ENCODE measurements around the gene KCNE3. TPM values are rescaled to one million over a fixed set of nuclear protein-coding genes. Genes with fewer than 3 reads are reported as not detected.

The KCNE3 gene
- total and polyA plus RNA-seq, 9 of the 15 experiments (the other 6 are each of a cell fraction or from before 2014, with no cell fraction given), result 1.6 to 8.7 (median 6.2) TPM

GRCh38 chr11:74485868-74486267 is 18.5 kb upstream of the KCNE3 start:
- 19% methylated on average over 2 of the region's 2 CpGs for WGBS (ENCODE audit: insufficient coverage, low coverage, missing lambda C conversion rate)
- TF ChIP-seq TEAD4 (IDR thresholded peaks at IDR 0.05; ENCODE audit: low read length) (peak; percentile 33; the same call in 1 of the 2 replicates), TEAD4 (CRISPR knock-in tag; IDR thresholded peaks at IDR 0.05; ENCODE audit: borderline replicate concordance) (no peak), TCF3 (CRISPR knock-in tag; IDR thresholded peaks at IDR 0.05) (peak; percentile 30), ZNF655 (CRISPR knock-in tag; IDR thresholded peaks at IDR 0.05) (no peak), MAX (CRISPR knock-in tag; IDR thresholded peaks at IDR 0.05) (0 out of 2 replicates have a peak, but pooled peaks have one; percentile 46), SPI1 (IDR thresholded peaks at IDR 0.05; ENCODE audit: borderline replicate concordance, low read depth, low read length) (peak; percentile 60; the same call in 1 of the 2 replicates)
- Histone ChIP-seq H3K36me3 (ENCODE audit: control insufficient read depth, insufficient read depth, low read length) (no peaks in the 10 kb centered on the region), H3K4me3 (no peak overlapping the region), H3K9me3 (replicated peaks; ENCODE audit: control insufficient read depth, insufficient read depth, low read depth, low read length) (no peaks in the 10 kb centered on the region; the same call in 1 of the 2 replicates), H3K9ac (ENCODE audit: insufficient read depth in 1 of 2, low read depth in 2 of 2, low read length in 2 of 2) (no peak overlapping the region), H3K27me3 (ENCODE audit: control insufficient read depth in 2 of 2, insufficient read depth in 2 of 2, low read length in 2 of 2) (no peaks in the 10 kb centered on the region), H3K79me2 (ENCODE audit: control insufficient read depth, insufficient read depth, low read length) (no peaks in the 10 kb centered on the region), H3K27ac (ENCODE audit: extremely low read depth, low read depth, low read length) (no peak overlapping the region), H2AFZ (ENCODE audit: low read depth, low read length) (peak overlapping the region; percentile 72), H3K4me1 (replicated peaks in 1 of 2; ENCODE audit: control insufficient read depth in 2 of 2, insufficient read depth in 2 of 2, low read length in 2 of 2) (peaks cover 0 to 4% of the 10 kb centered on the region in 2 experiments; a peak in 2 of 5 replicates), H3K4me2 (ENCODE audit: insufficient read depth, low read length) (no peak overlapping the region), H4K20me1 (replicated peaks; ENCODE audit: control insufficient read depth, insufficient read depth, low read length) (no peaks in the 10 kb centered on the region), H3K9me1 (ENCODE audit: control insufficient read depth, insufficient read depth, low read length) (no peaks in the 10 kb centered on the region)
- CTCF ChIA-PET (ENCODE audit: low intra/inter-chr PET ratio), result no interaction called here
- intact Hi-C loops (cut with micrococcal nuclease), result loop anchor here (5.0 kb wide), 1 partner anchor 34 kb away; no protein-coding TSS in a partner anchor
- peak; percentile 65; the same call in 1 of the 3 replicates for ATAC-seq
- POLR2A ChIA-PET, result interaction anchor here (0.6 to 2.2 kb wide), 3 partner anchors 10 to 22 kb away, joined by 3 to 12 read pairs (median 3); no protein-coding TSS in a partner anchor
- DNase-seq (ENCODE audit: extremely low read depth in 1 of 4, low spot score in 3 of 4), result no peak
- no peak for FAIRE-seq
- in situ Hi-C loops (cut with MboI), result no loop called here
- BruUV-seq (replicated peaks), result no TSS peak
